ENCODE results near the gene NOP53.
A peak's percentile ranks its signal among the peaks of the same experiment; 100 is the strongest.
"Not testable (repeated sequence)": the region's sequence is repeated elsewhere in the genome, so short reads cannot be mapped to it uniquely, and the experiment has no call there.

Gene NOP53

DNA sequence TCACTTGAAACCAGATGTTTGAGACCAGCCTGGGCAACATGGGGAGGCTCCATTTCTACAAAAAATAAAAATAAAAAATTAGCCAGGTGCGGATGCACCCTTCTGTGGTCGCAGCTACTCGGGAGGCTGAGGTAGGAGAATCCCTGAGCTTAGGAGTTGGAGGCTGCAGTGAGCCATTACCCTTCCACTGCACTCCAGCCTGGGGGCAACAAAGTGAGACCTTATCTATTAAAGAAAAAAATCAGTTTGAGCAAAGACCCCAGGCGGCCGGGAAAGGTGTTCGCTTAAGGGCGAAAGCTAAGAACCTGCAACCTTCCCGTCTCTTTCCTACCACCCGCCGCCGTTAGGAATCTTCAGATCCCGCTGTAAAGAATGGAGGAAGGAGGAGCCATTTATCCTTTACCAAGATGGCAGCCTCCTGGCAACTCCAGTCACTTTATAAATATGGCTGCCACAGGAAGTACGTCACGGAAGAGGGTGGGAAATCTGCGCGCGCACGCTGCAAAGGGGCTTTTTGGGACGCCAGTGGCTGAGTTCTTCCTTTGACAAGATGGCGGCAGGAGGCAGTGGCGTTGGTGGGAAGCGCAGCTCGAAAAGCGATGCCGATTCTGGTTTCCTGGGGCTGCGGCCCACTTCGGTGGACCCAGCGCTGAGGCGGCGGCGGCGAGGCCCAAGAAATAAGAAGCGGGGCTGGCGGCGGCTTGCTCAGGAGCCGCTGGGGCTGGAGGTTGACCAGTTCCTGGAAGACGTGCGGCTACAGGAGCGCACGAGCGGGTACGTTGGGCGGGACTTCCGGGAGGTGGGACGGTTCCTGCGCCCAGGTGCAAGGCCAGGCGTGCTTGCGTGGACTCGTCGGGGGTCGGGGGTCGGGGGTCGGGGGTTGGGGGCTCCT is at the start of gene NOP53:
TSS of gene NOP53 (plus strand) at position 537 of the 892 bp plus-strand sequence. CDS start at position 551, 14 bp downstream.
- DNase-seq (ENCODE audit: low read depth in 3 of 3), result peak; percentile 91 to 98 (median 94)

DNA sequence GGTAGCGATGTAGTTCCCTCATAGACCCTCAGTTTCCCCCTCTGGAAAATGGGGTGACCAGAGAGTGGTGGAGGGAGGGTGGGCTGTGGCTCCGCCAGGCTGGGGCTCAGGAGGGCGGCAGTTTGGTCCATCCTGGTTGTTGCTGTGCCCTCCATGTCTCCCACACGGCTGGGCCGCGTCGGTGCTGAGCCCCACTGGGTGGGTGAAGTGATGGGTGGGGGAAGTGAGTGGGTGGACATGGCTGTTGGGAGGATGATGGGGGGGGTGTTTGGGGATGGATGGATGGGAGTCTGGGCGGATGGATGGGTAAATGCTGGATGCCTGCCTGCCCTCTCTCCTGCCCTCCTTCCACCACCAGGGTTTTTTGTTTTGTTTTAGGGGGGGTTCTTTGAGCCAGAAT is 48.7 kb upstream of the NOP53 start:
- no peak for DNase-seq (ENCODE audit: low read depth in 3 of 3)

DNA sequence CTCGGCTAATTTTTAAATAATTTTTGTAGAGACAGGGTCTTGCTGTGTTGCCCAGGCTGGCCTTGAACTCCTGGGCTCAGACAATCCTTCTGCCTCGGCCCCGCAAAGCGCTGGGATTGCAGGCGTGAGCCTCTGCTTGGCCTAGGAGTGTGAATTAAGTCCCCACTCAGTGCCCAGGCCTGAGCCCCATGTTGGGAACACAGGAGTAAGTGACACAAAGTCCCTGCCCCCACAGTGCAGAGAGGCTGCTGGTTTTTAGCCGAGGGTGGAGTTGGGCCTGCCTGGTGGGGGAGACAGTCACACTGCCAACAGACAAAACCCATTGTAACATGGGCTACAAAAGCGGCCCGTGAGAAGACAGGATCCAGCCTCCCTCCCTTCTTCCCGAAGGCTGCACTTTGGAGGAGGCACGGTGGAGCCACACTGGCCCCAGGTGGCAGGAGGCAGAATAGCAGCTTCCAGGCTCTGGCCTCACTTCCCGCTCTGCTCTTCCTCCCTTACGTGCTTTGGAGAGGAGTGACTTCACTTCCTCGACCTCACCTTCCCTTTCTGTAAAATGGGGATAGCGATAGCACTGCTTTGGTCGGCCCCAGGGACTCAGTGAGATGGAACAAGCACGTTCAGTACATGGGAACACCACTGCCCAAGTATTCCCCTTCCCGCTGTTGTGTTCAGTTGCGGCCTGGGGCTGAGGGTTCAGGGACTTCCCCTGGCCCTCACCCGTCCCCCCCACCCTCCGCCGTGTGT is 47.3 kb upstream of the NOP53 start:
- peak; percentile 21 to 32 (median 28) for DNase-seq (ENCODE audit: low read depth in 3 of 3)

DNA sequence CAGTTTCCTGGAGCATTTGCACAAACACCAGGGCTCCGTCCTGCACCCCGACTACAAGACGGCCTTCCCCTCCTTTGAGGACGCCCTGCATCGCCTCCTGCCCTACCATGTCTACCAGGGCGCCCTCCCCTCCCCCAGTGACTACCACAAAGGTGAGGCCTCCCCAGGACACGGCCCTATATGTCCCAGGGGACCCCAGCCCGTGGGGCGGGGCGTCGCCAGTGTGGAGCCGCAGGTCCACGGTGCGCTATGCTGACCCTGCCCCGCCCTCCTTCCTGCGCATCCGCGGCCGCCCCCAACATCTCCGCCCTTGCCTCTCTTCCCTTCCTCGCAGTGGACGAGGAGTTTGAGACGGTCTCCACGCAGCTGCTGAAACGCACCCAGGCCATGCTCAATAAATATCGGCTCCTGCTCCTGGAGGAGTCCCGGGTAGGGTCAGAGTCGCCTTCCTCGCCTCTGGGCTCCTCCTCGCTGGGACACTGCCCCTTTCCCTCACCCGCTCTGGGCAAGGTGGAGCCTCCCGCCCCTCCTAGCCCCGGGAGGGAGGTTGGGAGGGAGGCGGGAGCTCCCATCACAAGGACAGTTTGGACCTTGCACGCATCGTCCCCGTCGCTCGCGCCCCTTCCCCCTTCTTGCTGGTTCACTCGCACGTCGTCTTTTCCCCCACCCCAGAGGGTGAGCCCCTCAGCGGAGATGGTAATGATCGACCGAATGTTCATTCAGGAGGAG is 46.6 kb upstream of the NOP53 start:
- DNase-seq (ENCODE audit: low read depth in 3 of 3), result no peak

DNA sequence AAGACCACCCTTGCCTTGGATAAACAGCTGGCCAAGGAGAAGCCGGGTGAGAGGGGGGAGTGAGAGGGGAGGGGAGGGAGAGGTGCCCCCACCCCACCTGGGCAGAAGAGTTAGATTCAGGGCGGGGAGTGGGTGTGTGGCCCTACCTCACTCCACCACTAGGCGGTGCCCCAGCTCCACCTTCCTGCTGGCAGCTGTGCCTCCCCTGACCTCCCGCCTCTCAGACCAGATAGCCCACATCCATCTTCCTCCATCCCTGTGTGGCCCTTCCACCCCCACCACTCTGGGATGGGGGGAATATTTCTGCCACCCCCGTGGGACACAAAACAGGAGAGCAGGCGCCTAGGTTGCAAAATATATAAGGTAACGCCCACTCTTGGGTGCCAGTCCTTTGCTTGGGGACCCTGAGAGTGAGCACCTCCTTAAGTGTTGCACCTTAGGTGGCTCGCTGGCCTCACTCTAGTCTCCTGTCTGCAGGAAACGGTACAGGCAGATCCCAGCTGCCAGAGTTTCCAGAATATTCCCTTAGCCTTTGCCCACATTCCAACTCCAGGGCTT is 45.9 kb upstream of the NOP53 start:
- DNase-seq (ENCODE audit: low read depth in 3 of 3), result peak; percentile 15 to 32 (median 24)

DNA sequence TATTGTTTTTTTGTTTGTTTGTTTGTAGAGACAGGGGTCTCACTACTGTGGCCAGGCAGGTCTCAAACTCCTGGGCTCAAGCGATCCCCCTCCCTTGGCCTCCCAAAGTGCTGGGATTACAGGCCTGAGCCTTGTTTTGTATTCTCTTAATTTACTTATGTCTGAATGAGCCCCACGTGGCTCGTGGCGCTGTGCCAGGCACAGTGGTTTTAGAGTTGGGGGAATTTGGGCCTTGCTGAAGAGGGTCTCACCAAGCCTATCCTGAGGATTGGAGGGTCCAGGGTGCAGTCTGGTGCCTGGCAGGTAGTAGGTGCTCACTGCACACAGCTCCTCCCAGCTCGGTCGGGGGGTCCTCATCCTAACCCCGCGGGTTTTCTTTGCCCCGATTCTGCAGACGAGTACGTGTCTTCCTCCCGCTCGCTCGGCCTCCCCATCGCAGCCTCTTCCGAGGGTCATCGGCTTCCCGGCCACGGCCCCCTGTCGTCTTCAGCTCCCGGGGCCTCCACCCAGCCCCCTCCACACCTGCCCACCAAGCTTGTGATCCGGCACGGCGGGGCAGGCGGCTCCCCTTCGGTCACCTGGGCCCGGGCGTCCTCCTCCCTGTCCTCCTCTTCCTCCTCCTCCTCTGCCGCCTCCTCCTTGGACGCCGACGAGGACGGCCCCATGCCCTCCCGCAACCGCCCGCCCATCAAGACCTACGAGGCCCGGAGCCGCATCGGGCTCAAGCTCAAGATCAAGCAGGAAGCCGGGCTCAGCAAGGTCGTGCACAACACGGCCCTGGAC is 44.2 kb upstream of the NOP53 start:
- no peak for DNase-seq (ENCODE audit: low read depth in 3 of 3)

DNA sequence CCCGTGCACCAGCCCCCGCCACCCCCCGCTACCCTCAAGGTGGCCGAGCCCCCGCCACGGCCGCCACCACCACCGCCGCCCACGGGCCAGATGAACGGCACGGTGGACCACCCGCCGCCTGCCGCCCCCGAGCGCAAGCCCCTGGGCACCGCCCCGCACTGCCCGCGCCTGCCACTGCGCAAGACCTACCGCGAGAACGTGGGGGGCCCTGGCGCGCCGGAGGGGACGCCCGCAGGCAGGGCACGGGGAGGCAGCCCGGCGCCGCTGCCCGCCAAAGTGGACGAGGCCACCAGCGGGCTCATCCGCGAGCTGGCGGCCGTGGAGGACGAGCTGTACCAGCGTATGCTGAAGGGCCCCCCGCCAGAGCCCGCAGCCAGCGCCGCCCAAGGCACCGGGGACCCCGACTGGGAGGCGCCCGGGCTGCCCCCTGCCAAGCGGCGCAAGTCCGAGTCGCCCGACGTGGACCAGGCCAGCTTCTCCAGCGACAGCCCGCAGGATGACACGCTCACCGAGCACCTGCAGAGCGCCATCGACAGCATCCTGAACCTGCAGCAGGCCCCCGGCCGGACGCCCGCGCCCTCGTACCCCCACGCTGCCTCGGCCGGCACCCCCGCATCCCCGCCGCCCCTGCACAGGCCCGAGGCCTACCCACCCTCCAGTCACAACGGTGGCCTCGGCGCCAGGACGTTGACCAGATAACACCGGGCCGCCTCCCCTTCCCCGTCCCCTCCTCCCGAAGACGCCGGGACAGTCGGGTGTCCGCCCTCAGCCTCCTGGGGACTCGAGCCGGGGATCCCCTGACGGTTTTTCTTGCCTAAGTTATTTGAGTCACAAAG is 43.4 kb upstream of the NOP53 start:
- DNase-seq (ENCODE audit: low read depth in 3 of 3), result no peak

DNA sequence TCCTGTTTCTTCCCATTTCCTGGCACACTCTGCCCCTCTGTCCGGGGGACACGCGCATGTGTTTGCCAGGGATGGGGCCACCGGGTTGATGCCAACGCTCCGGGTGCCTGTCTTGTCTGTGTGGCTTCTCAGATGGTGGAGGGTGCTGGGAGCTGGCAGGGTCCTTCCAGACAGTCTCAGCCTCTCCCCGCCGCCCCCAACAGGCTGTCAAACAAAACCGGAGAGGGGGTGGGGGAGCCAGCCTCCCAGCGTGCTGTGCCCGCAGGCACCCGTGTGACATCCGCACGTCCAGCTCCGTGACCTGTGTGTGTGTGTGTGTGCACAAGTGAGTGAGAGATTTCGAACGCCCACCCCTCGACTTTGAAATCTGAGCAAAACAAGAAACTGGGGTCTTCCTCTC is 42.7 kb upstream of the NOP53 start:
- no peak for DNase-seq (ENCODE audit: low read depth in 3 of 3)

DNA sequence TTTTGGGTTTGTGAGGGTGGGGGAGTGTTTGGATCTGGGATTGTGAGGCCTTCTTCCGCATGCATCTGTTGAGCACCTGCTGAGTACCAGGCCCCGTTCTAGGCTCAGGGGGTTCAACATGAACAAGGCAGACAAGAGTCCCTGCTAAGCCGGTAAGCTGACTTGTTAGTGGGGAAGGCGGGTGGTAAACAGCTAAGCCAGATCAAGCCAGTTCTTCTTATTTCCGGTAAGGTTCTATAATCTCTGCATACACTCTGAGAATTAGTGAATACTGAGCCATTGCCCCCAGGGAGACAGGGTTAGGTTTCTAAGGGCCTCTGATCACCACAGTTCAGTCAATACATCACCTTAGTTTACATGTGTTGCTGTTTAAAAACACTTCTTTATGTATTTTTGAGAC is 42.0 kb upstream of the NOP53 start:
- no peak for DNase-seq (ENCODE audit: low read depth in 3 of 3)

DNA sequence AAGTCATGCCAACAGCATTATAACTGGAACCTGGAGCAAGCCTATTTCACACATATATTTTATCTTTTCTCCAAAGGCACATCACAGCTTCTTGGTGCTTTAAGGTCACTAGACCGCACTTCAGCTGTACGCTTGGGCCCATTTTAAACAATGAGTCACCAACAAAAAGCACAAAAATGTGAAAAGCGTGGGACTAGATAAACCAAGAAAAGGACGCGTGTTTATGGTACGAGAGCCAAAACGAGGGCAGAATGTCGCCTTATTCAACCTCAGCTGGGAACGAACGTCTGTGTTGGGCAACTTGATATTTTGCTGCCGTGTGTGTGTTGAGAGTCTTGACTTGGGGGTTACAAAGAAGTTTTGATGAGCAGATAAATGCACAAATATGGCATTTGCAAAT is 41.3 kb upstream of the NOP53 start:
- DNase-seq (ENCODE audit: low read depth in 3 of 3), result no peak

DNA sequence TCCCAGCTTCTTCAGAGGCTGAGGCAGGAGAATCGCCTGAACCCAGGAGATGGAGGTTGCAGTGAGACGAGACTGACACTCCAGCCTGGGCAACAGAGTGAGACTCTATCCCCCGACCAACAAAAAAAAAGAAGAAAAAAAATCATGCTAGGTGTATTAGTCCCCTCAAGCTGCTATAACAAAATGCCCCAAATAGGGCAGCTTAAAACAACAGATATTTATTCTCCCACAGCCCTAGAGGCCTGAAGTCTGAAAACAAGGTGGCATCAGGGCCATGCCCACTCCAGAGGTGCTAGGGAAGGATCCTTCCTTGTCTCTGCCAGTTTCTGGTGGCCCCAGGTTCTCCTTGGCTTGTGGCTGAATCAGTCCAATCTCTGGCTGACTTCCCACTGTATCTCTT is 40.7 kb upstream of the NOP53 start:
- no peak for DNase-seq (ENCODE audit: low read depth in 3 of 3)

DNA sequence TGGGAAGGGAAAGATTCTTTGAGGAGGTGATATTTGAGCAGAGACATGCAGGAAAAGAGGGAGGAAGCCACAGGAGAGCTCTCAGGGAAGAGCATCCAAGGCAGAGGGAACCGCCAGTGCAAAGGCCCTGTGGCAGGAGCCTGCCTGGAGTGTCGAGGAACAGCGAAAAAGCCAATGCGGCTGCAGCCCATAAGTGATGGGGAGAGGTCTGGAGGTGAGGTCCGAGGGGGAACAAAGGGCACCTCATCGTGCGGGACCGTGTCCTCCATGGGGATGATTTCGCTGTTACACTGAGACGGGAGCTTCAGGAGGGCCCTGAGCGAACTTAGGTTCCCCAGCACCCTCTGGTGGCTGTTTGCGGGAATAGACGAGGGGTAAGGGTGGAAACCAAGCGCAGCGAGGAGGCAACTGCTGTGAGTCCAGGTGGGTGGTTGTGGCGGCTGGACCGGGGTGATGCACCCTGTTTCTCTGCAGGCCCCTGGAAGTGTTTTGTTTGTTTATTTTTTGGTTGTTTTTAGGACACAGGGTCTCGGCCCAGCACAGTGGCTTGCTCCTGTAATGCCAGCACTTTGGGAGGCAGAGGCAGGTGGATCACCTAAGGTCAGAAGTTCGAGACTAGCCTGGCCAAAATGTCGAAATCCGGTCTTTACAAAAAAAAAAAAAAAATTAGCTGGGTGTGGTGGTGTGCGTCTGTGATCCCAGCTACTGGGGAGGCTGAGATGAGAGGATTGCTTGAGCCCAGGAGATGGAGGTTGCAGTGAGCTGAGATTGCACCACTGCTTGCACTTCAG is 38.0 kb upstream of the NOP53 start:
- DNase-seq (ENCODE audit: low read depth in 3 of 3), result peak; percentile 51 to 60 (median 52)

DNA sequence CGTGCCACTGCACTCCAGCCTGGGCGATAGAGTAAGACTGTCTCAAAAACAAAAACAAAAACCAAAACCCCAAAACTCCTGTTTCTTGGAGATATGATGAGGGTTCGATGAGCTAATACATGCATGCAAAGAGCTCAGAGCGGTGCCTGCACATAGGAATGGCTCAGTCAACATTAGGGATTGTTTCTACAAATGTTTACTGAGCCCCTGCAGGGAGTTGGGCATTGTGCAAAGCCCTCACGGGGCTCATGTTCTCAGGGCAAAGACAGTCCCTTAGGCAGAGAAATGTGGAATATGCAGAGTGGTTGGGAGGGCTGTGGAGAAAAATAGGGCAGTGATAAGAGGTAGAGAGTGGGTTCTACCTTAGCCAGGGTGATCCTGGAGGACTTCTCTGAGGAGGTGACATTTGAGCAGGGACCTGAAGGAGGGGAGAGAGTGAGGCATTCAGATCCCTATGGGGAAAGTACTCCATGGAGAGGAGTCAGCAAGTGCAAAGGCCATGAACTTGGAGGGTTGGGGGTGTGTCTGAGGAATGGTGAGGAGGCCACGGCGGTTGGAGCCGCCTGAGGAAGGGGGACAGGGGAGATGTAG is 33.6 kb upstream of the NOP53 start:
- no peak for DNase-seq (ENCODE audit: low read depth in 3 of 3)

DNA sequence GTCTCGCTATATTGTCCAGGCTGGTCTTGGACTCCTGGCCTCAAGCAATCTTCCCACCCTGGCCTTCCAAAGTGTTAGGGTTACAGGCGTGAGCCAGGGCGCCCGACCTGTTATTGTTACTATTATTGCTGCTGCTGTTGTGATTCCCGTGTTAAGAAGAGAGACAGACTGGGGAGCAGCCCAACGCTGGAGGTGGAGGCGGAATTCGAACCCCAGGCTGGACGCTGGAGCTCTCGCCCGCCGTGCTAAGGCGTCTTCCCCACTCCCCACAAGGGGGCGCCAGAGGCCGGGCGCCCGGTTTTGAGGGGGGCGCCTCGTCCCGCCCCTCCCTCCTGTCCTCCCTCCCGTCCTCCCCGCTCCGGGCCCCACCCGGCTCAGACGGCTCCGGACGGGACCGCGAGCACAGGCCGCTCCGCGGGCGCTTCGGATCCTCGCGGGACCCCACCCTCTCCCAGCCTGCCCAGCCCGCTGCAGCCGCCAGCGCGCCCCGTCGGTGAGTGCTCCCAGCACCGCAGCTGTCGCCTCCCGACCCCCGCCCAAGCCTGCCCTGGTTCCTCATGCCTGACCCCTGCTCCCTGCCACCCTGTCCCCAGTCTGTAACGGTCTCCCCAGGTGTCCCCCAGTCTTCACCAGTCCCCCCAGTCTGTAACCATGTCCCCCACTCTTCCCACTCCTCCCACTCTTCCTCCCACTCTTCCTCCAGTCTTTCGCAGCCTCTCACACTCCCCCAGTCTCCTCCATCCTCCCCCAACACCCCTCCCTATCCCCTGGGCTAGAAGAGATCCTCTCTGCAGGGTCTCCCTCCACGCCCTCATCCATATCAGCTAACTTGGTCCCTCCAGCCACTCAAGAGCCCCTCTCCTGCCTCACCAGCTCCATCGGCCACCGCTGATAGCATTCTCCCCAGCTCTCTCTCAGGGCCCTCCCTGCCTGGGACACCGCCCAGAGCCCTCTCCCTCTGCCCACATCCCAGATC is 32.0 kb upstream of the NOP53 start, which contains the start of gene EHD2:
TSS of gene EHD2 (plus strand) at position 377 of the 976 bp plus-strand sequence. CDS start 3,191 bp downstream, outside the sequence.
- DNase-seq (ENCODE audit: low read depth in 3 of 3), result peak in 1 of 3 experiments; percentile 45

DNA sequence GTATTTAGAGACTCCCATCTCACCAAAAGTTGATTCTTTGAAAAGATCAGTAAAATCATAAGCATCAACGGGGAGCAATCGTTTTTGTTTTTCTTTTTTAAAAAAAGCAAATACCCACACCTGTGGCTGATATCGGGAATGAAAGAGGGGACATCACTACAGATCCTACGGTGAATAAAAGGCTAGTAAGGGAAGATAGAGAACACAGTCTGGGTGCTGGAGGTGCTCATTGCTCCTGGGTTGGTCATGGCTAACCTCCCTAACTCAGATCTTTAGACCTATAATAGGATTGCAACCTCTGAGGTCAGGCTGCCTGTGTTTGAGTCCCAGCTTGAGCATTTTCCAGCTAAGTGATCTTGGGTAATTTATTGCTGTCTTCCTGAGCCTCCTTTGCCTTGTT is 31.0 kb upstream of the NOP53 start:
- no peak for DNase-seq (ENCODE audit: low read depth in 3 of 3)

DNA sequence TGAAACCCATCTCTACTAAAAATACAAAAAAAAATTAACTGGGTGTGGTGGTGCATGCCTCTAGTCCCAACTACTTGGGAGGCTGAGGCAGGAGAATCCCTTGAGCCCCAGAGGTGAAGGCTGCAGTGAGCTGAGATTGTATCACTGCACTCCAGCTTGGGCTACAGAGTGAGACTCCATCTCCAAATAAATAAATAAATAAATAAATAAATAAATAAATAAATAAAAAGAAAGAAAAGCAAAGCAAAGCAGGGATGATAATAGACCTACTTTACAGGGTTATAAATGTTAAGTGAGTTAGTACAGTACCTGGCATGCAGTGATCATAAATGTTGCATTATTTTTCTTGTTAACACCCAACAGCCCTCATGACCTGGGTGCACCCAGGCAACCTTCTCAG is 30.5 kb upstream of the NOP53 start:
- DNase-seq (ENCODE audit: low read depth in 3 of 3), result not testable (repeated sequence)

DNA sequence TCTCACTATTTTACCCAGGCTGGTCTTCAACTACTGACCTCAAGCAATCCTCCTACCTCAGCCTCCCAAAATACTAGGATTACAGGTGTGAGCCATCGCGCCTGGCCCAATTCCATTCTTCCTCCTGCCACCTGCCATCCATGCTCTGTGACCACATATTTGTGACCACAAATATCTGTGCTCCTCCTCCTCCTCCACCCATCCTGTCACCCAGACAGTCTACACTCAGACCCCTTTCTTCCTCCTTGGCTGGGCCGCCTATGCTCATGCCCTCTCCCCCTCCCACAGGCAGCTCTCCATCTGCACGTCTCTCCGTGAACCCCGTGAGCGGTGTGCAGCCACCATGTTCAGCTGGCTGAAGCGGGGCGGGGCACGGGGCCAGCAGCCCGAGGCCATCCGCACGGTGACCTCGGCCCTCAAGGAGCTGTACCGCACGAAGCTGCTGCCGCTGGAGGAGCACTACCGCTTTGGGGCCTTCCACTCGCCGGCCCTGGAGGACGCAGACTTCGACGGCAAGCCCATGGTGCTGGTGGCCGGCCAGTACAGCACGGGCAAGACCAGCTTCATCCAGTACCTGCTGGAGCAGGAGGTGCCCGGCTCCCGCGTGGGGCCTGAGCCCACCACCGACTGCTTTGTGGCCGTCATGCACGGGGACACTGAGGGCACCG is 28.9 kb upstream of the NOP53 start:
- DNase-seq (ENCODE audit: low read depth in 3 of 3), result no peak
